Trophoblast cell (in vitro differentiated cells and primary cell): ENCODE measurements around the gene NDUFS4.

Experiments
- DNase-seq, 2 donors: peaks; one replicate each; pipeline ENCODE4 v3.0.0-alpha.2; 2016
- H2AFZ ChIP-seq: 2 replicates; pipeline ENCODE4 v1.6.1; 2013; ENCODE audit warnings: low read length, moderate library complexity, mild to moderate bottlenecking; ENCODE audit not compliant: insufficient read depth, poor library complexity
- H2AK5ac ChIP-seq: 2 replicates; pipeline ENCODE4 v1.6.1; 2013; ENCODE audit warnings: mild to moderate bottlenecking, low read length
- H2BK120ac ChIP-seq: 2 replicates; pipeline ENCODE4 v1.6.1; 2013; ENCODE audit warnings: low read length, mild to moderate bottlenecking, moderate library complexity; ENCODE audit not compliant: insufficient read depth, poor library complexity
- H2BK12ac ChIP-seq: 2 replicates; pipeline ENCODE4 v1.6.1; 2013; ENCODE audit warnings: mild to moderate bottlenecking, low read length, moderate library complexity
- H2BK5ac ChIP-seq: 2 replicates; pipeline ENCODE4 v1.6.1; 2013; ENCODE audit warnings: low read length, low read depth, moderate library complexity, mild to moderate bottlenecking; ENCODE audit not compliant: poor library complexity
- H3K14ac ChIP-seq: 2 replicates; pipeline ENCODE4 v1.6.1; 2013; ENCODE audit warnings: mild to moderate bottlenecking, low read length
- H3K18ac ChIP-seq: 2 replicates; pipeline ENCODE4 v1.6.1; 2013; ENCODE audit warnings: mild to moderate bottlenecking, low read length
- H3K23ac ChIP-seq: 2 replicates; pipeline ENCODE4 v1.6.1; 2013; ENCODE audit warnings: low read length
- H3K27ac ChIP-seq: 2 replicates; pipeline ENCODE4 v1.5.1; 2013; ENCODE audit warnings: low read depth, mild to moderate bottlenecking, inconsistent platforms, low read length, moderate library complexity
- H3K27me3 ChIP-seq: 2 replicates; pipeline ENCODE4 v1.6.1; 2013; ENCODE audit warnings: inconsistent platforms, mild to moderate bottlenecking, low read length, moderate library complexity; ENCODE audit not compliant: insufficient read depth
- H3K36me3 ChIP-seq, 2 experiments: 1 replicate in 1 of 2; 2 replicates in 1 of 2; pipeline ENCODE4 v1.6.1; 2013; ENCODE audit warnings: low read length in 2 of 2, mild to moderate bottlenecking in 2 of 2, moderate library complexity in 1 of 2; ENCODE audit not compliant: insufficient read depth in 2 of 2, control insufficient read depth in 1 of 2
- H3K4ac ChIP-seq: 2 replicates; pipeline ENCODE4 v1.6.1; 2013; ENCODE audit warnings: low read depth, mild to moderate bottlenecking, low read length, moderate library complexity
- H3K4me1 ChIP-seq, 2 experiments: 1 replicate in 1 of 2; 2 replicates in 1 of 2; pipeline ENCODE4 v1.6.1; 2013; ENCODE audit warnings: low read length in 2 of 2, mild to moderate bottlenecking in 2 of 2, moderate library complexity in 1 of 2; ENCODE audit not compliant: insufficient read depth in 2 of 2, control insufficient read depth in 1 of 2
- H3K4me2 ChIP-seq: 2 replicates; pipeline ENCODE4 v1.6.1; 2013; ENCODE audit warnings: inconsistent platforms, mild to moderate bottlenecking, low read length, moderate library complexity
- H3K4me3 ChIP-seq: 2 replicates; pipeline ENCODE4 v1.5.1; 2013; ENCODE audit warnings: mild to moderate bottlenecking, low read depth, low read length, inconsistent platforms
- H3K79me1 ChIP-seq: one replicate; pipeline ENCODE4 v1.6.1; 2013; ENCODE audit warnings: low read length
- H3K79me2 ChIP-seq: 2 replicates; pipeline ENCODE4 v1.6.1; 2013; ENCODE audit warnings: low read length, mild to moderate bottlenecking; ENCODE audit not compliant: control insufficient read depth, insufficient read depth, poor library complexity
- H3K9ac ChIP-seq: 2 replicates; pipeline ENCODE4 v1.6.1; 2013; ENCODE audit warnings: mild to moderate bottlenecking, low read length
- H3K9me3 ChIP-seq: 2 replicates; pipeline ENCODE4 v1.6.1; 2013; ENCODE audit warnings: low read depth, mild to moderate bottlenecking, control low read depth, inconsistent platforms, low read length; ENCODE audit not compliant: insufficient read depth
- H4K12ac ChIP-seq: 2 replicates; pipeline ENCODE4 v1.6.1; 2013; ENCODE audit warnings: low read depth, mild to moderate bottlenecking, low read length, moderate library complexity
- H4K8ac ChIP-seq: 2 replicates; pipeline ENCODE4 v1.6.1; 2013; ENCODE audit warnings: low read depth, mild to moderate bottlenecking, low read length, moderate library complexity
- H4K91ac ChIP-seq: one replicate; pipeline ENCODE4 v1.6.1; 2013; ENCODE audit warnings: low read depth, mild to moderate bottlenecking, low read length, moderate library complexity
- WGBS: extraction: QIAGEN DNeasy Blood & Tissue Kit; methylation state at CpG from one replicate; pipeline ENCODE4 v1.1.7; 2013; ENCODE audit warnings: missing lambda C conversion rate; ENCODE audit not compliant: insufficient read length, insufficient coverage; ENCODE audit errors: extremely low coverage; 5-methylcytosine and 5-hydroxymethylcytosine counted together

NDUFS4 gene

GRCh38 chr5:53569453-53569852 lies 9.0 kb downstream of the NDUFS4 start:
- H3K27me3 ChIP-seq: no peaks in the 10 kb centered on the region
- H3K4me1 ChIP-seq: no peaks in the 10 kb centered on the region
- no peak overlapping the region for H3K9ac ChIP-seq
- no peaks in the 10 kb centered on the region for H3K79me1 ChIP-seq
- H3K79me2 ChIP-seq: no peaks in the 10 kb centered on the region
- no peak overlapping the region for H3K27ac ChIP-seq
- H3K4me2 ChIP-seq: no peak overlapping the region
- H2AFZ ChIP-seq: no peak overlapping the region
- no peak for DNase-seq
- WGBS: no CpG with 5 or more reads among the region's 4 CpGs
- no peak overlapping the region for H3K14ac ChIP-seq
- no peak overlapping the region for H2BK120ac ChIP-seq
- H3K9me3 ChIP-seq: no peaks in the 10 kb centered on the region
- no peak overlapping the region for H4K91ac ChIP-seq
- H4K8ac ChIP-seq: no peak overlapping the region
- H3K18ac ChIP-seq: no peak overlapping the region
- no peak overlapping the region for H3K23ac ChIP-seq
- no peak overlapping the region for H2AK5ac ChIP-seq
- H2BK12ac ChIP-seq: no peak overlapping the region
- no peak overlapping the region for H3K4ac ChIP-seq
- H3K36me3 ChIP-seq: no peaks in the 10 kb centered on the region
- H3K4me3 ChIP-seq: no peak overlapping the region
- no peak overlapping the region for H4K12ac ChIP-seq
- no peak overlapping the region for H2BK5ac ChIP-seq

- no peak overlapping the region for H2BK12ac ChIP-seq
- no peak overlapping the region for H3K4me3 ChIP-seq
- no peak overlapping the region for H3K23ac ChIP-seq
- no peak overlapping the region for H3K27ac ChIP-seq
- no peaks in the 10 kb centered on the region for H3K79me2 ChIP-seq
- DNase-seq: no peak
- no CpG with 5 or more reads among the region's 1 CpG for WGBS
- H4K91ac ChIP-seq: no peak overlapping the region
- H3K27me3 ChIP-seq: no peaks in the 10 kb centered on the region
- no peaks in the 10 kb centered on the region for H3K9me3 ChIP-seq
- H3K4me1 ChIP-seq: no peaks in the 10 kb centered on the region
- no peak overlapping the region for H3K18ac ChIP-seq
- no peak overlapping the region for H2AFZ ChIP-seq
- no peaks in the 10 kb centered on the region for H3K79me1 ChIP-seq
- no peak overlapping the region for H3K9ac ChIP-seq
- H3K14ac ChIP-seq: no peak overlapping the region
- H2AK5ac ChIP-seq: no peak overlapping the region
- H3K4ac ChIP-seq: no peak overlapping the region
- H3K4me2 ChIP-seq: no peak overlapping the region
- no peak overlapping the region for H2BK5ac ChIP-seq
- H2BK120ac ChIP-seq: no peak overlapping the region
- no peak overlapping the region for H4K8ac ChIP-seq
- no peaks in the 10 kb centered on the region for H3K36me3 ChIP-seq
- no peak overlapping the region for H4K12ac ChIP-seq
Measured at GRCh38 chr5:53571403-53571802, 11.0 kb downstream of the NDUFS4 start.

- no peak overlapping the region for H3K23ac ChIP-seq
- no peak overlapping the region for H3K27ac ChIP-seq
- peak overlapping the region; percentile 31 for H2BK12ac ChIP-seq
- H3K79me1 ChIP-seq: no peaks in the 10 kb centered on the region
- H3K4me1 ChIP-seq: peaks cover 3% of the 10 kb centered on the region in 2 experiments
- H3K14ac ChIP-seq: no peak overlapping the region
- H3K27me3 ChIP-seq: no peaks in the 10 kb centered on the region
- H2AK5ac ChIP-seq: no peak overlapping the region
- H3K9ac ChIP-seq: no peak overlapping the region
- H3K18ac ChIP-seq: peak overlapping the region; percentile 45
- H4K8ac ChIP-seq: no peak overlapping the region
- H2BK5ac ChIP-seq: no peak overlapping the region
- no peak overlapping the region for H3K4me3 ChIP-seq
- H4K12ac ChIP-seq: no peak overlapping the region
- H2AFZ ChIP-seq: no peak overlapping the region
- no peak overlapping the region for H3K4ac ChIP-seq
- H3K79me2 ChIP-seq: no peaks in the 10 kb centered on the region
- H3K4me2 ChIP-seq: no peak overlapping the region
- WGBS: no CpG with 5 or more reads among the region's 3 CpGs
- no peak overlapping the region for H2BK120ac ChIP-seq
- DNase-seq: no peak
- H3K36me3 ChIP-seq: peaks cover 0 to 1% of the 10 kb centered on the region in 2 experiments
- H4K91ac ChIP-seq: no peak overlapping the region
- H3K9me3 ChIP-seq: no peaks in the 10 kb centered on the region
Measured at GRCh38 chr5:53575101-53575500, 14.7 kb downstream of the NDUFS4 start.

GRCh38 chr5:53575831-53576230 lies 15.4 kb downstream of the NDUFS4 start:
- Histone ChIP-seq H3K36me3 (peaks cover 0 to 1% of the 10 kb centered on the region in 2 experiments), H2AFZ (no peak overlapping the region), H3K79me1 (no peaks in the 10 kb centered on the region), H3K23ac (no peak overlapping the region), H3K79me2 (no peaks in the 10 kb centered on the region), H2BK12ac (no peak overlapping the region), H3K4me1 (peaks cover 3% of the 10 kb centered on the region in 2 experiments), H3K9me3 (no peaks in the 10 kb centered on the region), H2BK120ac (no peak overlapping the region), H3K4me2 (no peak overlapping the region), H3K4ac (no peak overlapping the region), H2BK5ac (no peak overlapping the region), H4K12ac (no peak overlapping the region), H4K91ac (no peak overlapping the region), H2AK5ac (no peak overlapping the region), H3K4me3 (no peak overlapping the region), H3K27me3 (no peaks in the 10 kb centered on the region), H3K27ac (no peak overlapping the region), H3K18ac (no peak overlapping the region), H3K14ac (no peak overlapping the region), H3K9ac (no peak overlapping the region), H4K8ac (no peak overlapping the region)
- no peak for DNase-seq
